Measurements from ENCODE around the gene WWC1. TPM values are rescaled to one million over a fixed set of nuclear protein-coding genes. Genes with fewer than 3 reads are reported as not detected.

The WWC1 gene
- total RNA-seq, 1 donor from 2014 or later, result 48.6 TPM

DNA sequence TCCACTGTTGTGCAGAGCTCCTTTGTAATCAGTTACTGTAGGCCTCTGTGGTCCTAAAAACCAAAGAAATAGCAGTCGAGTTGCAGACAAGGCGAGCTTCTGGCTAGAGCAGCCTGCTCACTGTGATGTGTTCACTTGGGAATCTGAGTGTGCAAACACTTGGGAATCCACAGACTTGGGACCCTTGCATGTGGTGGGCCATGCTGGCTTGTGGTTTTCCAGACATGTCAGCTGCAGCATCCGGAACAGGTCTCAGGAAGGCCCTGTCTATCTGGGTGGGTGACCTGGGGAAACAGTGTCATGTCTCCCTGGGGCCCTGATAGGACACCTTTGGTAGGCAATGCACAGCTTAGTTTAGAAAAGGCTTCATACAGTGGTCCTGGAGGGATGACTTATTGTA lies 66.4 kb downstream of the WWC1 start:
- H3K27ac Mint-ChIP-seq (ENCODE audit: unreplicated experiment), result peak overlapping the region; percentile 95
- no peaks in the 10 kb centered on the region for H3K79me2 ChIP-seq (ENCODE audit: insufficient read depth, low read length)
- no peak overlapping the region for H3K4me2 ChIP-seq (ENCODE audit: low read length)

GRCh38 chr5:168359820-168360460 lies 68.5 kb downstream of the WWC1 start:
- H3K36me3 Mint-ChIP-seq (ENCODE audit: low read depth, unreplicated experiment), result peaks cover 7% of the 10 kb centered on the region
- H3K9me3 Mint-ChIP-seq (ENCODE audit: unreplicated experiment), result no peaks in the 10 kb centered on the region
- Histone ChIP-seq H3K27me3 (ENCODE audit: insufficient read depth, low read length) (no peaks in the 10 kb centered on the region), H3K9ac (ENCODE audit: low read length) (no peak overlapping the region), H3K4me3 (ENCODE audit: insufficient read depth, low read depth, low read length) (no peak overlapping the region), H4K20me1 (ENCODE audit: insufficient read depth, low read length) (no peaks in the 10 kb centered on the region), H3K36me3 (ENCODE audit: insufficient read depth, low read length) (no peaks in the 10 kb centered on the region), H2AFZ (ENCODE audit: low read depth, low read length) (no peak overlapping the region), H3K4me1 (ENCODE audit: insufficient read depth, low read length) (peaks cover 14% of the 10 kb centered on the region), H3K9me3 (ENCODE audit: insufficient read depth, low read depth, low read length) (no peaks in the 10 kb centered on the region), H3K27ac (ENCODE audit: low read depth, low read length) (no peak overlapping the region), H3K79me2 (ENCODE audit: insufficient read depth, low read length) (no peaks in the 10 kb centered on the region), H3K4me2 (ENCODE audit: low read length) (no peak overlapping the region)
- H3K4me3 Mint-ChIP-seq (ENCODE audit: unreplicated experiment), result no peak overlapping the region
- no peak for DNase-seq (ENCODE audit: low read depth)
- H3K4me1 Mint-ChIP-seq (ENCODE audit: low read depth, unreplicated experiment), result peaks cover 52% of the 10 kb centered on the region
- no peak for TF ChIP-seq EZH2 (IDR thresholded peaks at IDR 0.05; ENCODE audit: insufficient read depth, low read length)
- TF ChIP-seq, protein P1, sequence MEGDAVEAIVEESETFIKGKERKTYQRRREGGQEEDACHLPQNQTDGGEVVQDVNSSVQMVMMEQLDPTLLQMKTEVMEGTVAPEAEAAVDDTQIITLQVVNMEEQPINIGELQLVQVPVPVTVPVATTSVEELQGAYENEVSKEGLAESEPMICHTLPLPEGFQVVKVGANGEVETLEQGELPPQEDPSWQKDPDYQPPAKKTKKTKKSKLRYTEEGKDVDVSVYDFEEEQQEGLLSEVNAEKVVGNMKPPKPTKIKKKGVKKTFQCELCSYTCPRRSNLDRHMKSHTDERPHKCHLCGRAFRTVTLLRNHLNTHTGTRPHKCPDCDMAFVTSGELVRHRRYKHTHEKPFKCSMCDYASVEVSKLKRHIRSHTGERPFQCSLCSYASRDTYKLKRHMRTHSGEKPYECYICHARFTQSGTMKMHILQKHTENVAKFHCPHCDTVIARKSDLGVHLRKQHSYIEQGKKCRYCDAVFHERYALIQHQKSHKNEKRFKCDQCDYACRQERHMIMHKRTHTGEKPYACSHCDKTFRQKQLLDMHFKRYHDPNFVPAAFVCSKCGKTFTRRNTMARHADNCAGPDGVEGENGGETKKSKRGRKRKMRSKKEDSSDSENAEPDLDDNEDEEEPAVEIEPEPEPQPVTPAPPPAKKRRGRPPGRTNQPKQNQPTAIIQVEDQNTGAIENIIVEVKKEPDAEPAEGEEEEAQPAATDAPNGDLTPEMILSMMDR (IDR thresholded peaks at IDR 0.05; ENCODE audit: insufficient read depth, low read depth, low read length), result no peak
- no peak for FAIRE-seq
- no peaks in the 10 kb centered on the region for H3K27me3 Mint-ChIP-seq (ENCODE audit: low read depth, unreplicated experiment)
- no peak overlapping the region for H3K27ac Mint-ChIP-seq (ENCODE audit: unreplicated experiment)

More for the DNA sequence above, 66.4 kb downstream of the WWC1 start:
- Histone ChIP-seq H2AFZ (ENCODE audit: low read depth, low read length) (no peak overlapping the region), H3K9ac (ENCODE audit: low read length) (no peak overlapping the region), H3K4me1 (ENCODE audit: insufficient read depth, low read length) (peaks cover 5% of the 10 kb centered on the region), H3K9me3 (ENCODE audit: insufficient read depth, low read depth, low read length) (no peaks in the 10 kb centered on the region), H3K36me3 (ENCODE audit: insufficient read depth, low read length) (no peaks in the 10 kb centered on the region), H3K27me3 (ENCODE audit: insufficient read depth, low read length) (no peaks in the 10 kb centered on the region), H3K4me3 (ENCODE audit: insufficient read depth, low read depth, low read length) (no peak overlapping the region), H3K27ac (ENCODE audit: low read depth, low read length) (no peak overlapping the region), H4K20me1 (ENCODE audit: insufficient read depth, low read length) (no peaks in the 10 kb centered on the region)
- H3K36me3 Mint-ChIP-seq (ENCODE audit: low read depth, unreplicated experiment), result peaks cover 7% of the 10 kb centered on the region
- no peak for FAIRE-seq
- peak; percentile 8 for DNase-seq (ENCODE audit: low read depth)
- H3K9me3 Mint-ChIP-seq (ENCODE audit: unreplicated experiment), result no peaks in the 10 kb centered on the region
- H3K27me3 Mint-ChIP-seq (ENCODE audit: low read depth, unreplicated experiment), result no peaks in the 10 kb centered on the region
- no peak for TF ChIP-seq EZH2 (IDR thresholded peaks at IDR 0.05; ENCODE audit: insufficient read depth, low read length)
- TF ChIP-seq, protein P1 (IDR thresholded peaks at IDR 0.05; ENCODE audit: insufficient read depth, low read depth, low read length), result no peak
- peaks cover 54% of the 10 kb centered on the region for H3K4me1 Mint-ChIP-seq (ENCODE audit: low read depth, unreplicated experiment)
- H3K4me3 Mint-ChIP-seq (ENCODE audit: unreplicated experiment), result peak overlapping the region; percentile 50
